B cell (primary cell): ENCODE results near the gene ULK1.

Experiments used
- CTCF ChIP-seq: fragments of 200-600 bp; IDR thresholded peaks from one replicate; pipeline ENCODE4 v1.8.0; 2022; ENCODE audit warnings: antibody characterized with exemption, mild to moderate bottlenecking
- EZH2 ChIP-seq: IDR thresholded peaks from 2 replicates; pipeline ENCODE4 v1.6.1; 2012; ENCODE audit warnings: borderline replicate concordance, low read depth, mild to moderate bottlenecking, moderate library complexity, low read length; ENCODE audit not compliant: insufficient read depth, poor library complexity, severe bottlenecking

- no peak for TF ChIP-seq CTCF
- no peak for TF ChIP-seq EZH2
Observed at GRCh38 chr12:131920902-131921840, 26.7 kb downstream of the ULK1 start.
